H1 (cell line): ENCODE measurements around the gene CREBBP. TPM values are rescaled to one million over a fixed set of nuclear protein-coding genes. Genes with fewer than 3 reads are reported as not detected.

Experiments used
- GTF2F1 ChIP-seq: IDR thresholded peaks from 2 replicates; pipeline ENCODE4 v1.6.1; 2012; ENCODE audit warnings: low read depth, low read length, improper control_type of control experiment, borderline replicate concordance
- polyA plus RNA-seq, 7 experiments: library from polyadenylated mRNA; depleted of rRNA in 3 of 7; stranded (reverse) in 5 of 7; unstranded in 2 of 7; fragments of >200 nt in 5 of 7; fragments of 200-250 nt in 2 of 7; gene quantifications; 1 replicate in 5 of 7; 2 replicates in 1 of 7; 4 replicates in 1 of 7; pipeline versions ENCODE4 v1.2.1 to v1.2.3, GENCODE V29; 2011 to 2013; ENCODE audit warnings: missing spikeins in 2 of 7, mixed read lengths in 2 of 7
- total RNA-seq: library from RNA; stranded (reverse); fragmentation: NEBNext Ultra II Directional; extraction: Animal tissue kit (Norgen Biotek cat#: 25700); gene quantifications from 2 replicates; pipeline ENCODE4 v1.2.1, GENCODE V29; 2021

Gene CREBBP
- total and polyA plus RNA-seq, 2 of the 8 experiments (the other 6 are each of a cell fraction or from before 2014, with no cell fraction given): 10.0 to 60.1 TPM

- no peak for TF ChIP-seq GTF2F1
These were observed 32.4 kb upstream of the CREBBP start (continued) for GRCh38 chr16:3912897-3913296.
